SU-DHL-6 (cell line): ENCODE measurements around the gene IFNG.

Experiments used
- H2AFZ ChIP-seq: fragments of 200-600 bp; sonication (generic); 2 replicates; pipeline ENCODE4 v1.6.1; 2014; ENCODE audit warnings: low read depth, mild to moderate bottlenecking, moderate library complexity, mixed read lengths, antibody characterized with exemption, low read length; ENCODE audit not compliant: severe bottlenecking
- H3F3A ChIP-seq: fragments of 200-600 bp; shearing (Covaris generic); 2 replicates; pipeline ENCODE4 v1.6.0; 2016; ENCODE audit warnings: antibody characterized with exemption, mild to moderate bottlenecking; ENCODE audit not compliant: insufficient read depth
- H3K27ac ChIP-seq: fragments of 200-600 bp; sonication (generic); 2 replicates; pipeline ENCODE4 v1.5.1; 2016; ENCODE audit warnings: low read depth, mild to moderate bottlenecking, low read length, moderate library complexity, mixed read lengths
- H3K27me3 ChIP-seq: fragments of 200-600 bp; sonication (generic), shearing (Covaris generic); 2 replicates; pipeline ENCODE4 v1.6.0; 2014; ENCODE audit warnings: mild to moderate bottlenecking, low read length
- H3K36me3 ChIP-seq: fragments of 200-600 bp; sonication (generic); 2 replicates; pipeline ENCODE4 v1.6.1; 2014; ENCODE audit warnings: mild to moderate bottlenecking, low read length, mixed read lengths
- H3K4me2 ChIP-seq: fragments of 300-600, 200-600 bp; shearing (Covaris generic), sonication (generic); 2 replicates; pipeline ENCODE4 v1.6.0; 2014; ENCODE audit warnings: low read length, low read depth, mild to moderate bottlenecking; ENCODE audit not compliant: poor library complexity, severe bottlenecking
- H3K4me3 ChIP-seq: fragments of 200-600 bp; sonication (generic); 2 replicates; pipeline ENCODE4 v1.5.1; 2014; ENCODE audit warnings: antibody characterized with exemption, low read length, mild to moderate bottlenecking, mixed read lengths; ENCODE audit not compliant: insufficient read depth, poor library complexity, severe bottlenecking
- H3K79me2 ChIP-seq: fragments of 200-600 bp; sonication (generic); 2 replicates; pipeline ENCODE4 v1.6.1; 2014; ENCODE audit warnings: mild to moderate bottlenecking, low read length, moderate library complexity; ENCODE audit not compliant: insufficient read depth
- H3K9ac ChIP-seq: fragments of 200-600 bp; sonication (generic); 2 replicates; pipeline ENCODE4 v1.7.0; 2014; ENCODE audit warnings: mild to moderate bottlenecking, low read length
- H3K9me2 ChIP-seq: fragments of 200-600 bp; sonication (generic); replicated peaks from 2 replicates; pipeline ENCODE4 v1.6.1; 2014; ENCODE audit warnings: low read length; ENCODE audit not compliant: insufficient read depth
- H3K9me3 ChIP-seq: fragments of 200-600 bp; sonication (generic); 2 replicates; pipeline ENCODE4 v1.6.1; 2014; ENCODE audit warnings: low read length, mixed read lengths; ENCODE audit not compliant: insufficient read depth
- H4K20me1 ChIP-seq: fragments of 200-600 bp; sonication (generic); 2 replicates; pipeline ENCODE4 v1.6.1; 2014; ENCODE audit warnings: low read depth, mild to moderate bottlenecking, antibody characterized with exemption, low read length, moderate library complexity, mixed read lengths
- CTCF ChIP-seq: fragments of 200-600 bp; sonication (generic); IDR thresholded peaks from one replicate; pipeline ENCODE4 v1.5.1; 2017; ENCODE audit warnings: antibody characterized with exemption, mild to moderate bottlenecking, low read length, moderate library complexity; ENCODE audit not compliant: insufficient read depth, poor library complexity, severe bottlenecking
- EZH2phosphoT487 ChIP-seq: fragments of 200-600 bp; sonication (generic), shearing (Covaris generic); conservative IDR thresholded peaks from 2 replicates; pipeline ENCODE4 v1.6.1; 2018; ENCODE audit warnings: mild to moderate bottlenecking, antibody characterized with exemption, low read length, moderate library complexity, mixed read lengths

The IFNG gene

GRCh38 chr12:68180792-68181744 lies 21.5 kb upstream of the IFNG start:
- Histone ChIP-seq H3K9ac (no peak overlapping the region), H3K9me2 (no peaks in the 10 kb centered on the region), H2AFZ (no peak overlapping the region)

GRCh38 chr12:68178774-68179439 lies 19.4 kb upstream of the IFNG start:
- Histone ChIP-seq H2AFZ (no peak overlapping the region), H3K27ac (no peak overlapping the region), H3K4me2 (no peak overlapping the region), H3K9ac (no peak overlapping the region), H3F3A (no peaks in the 10 kb centered on the region), H4K20me1 (no peaks in the 10 kb centered on the region), H3K27me3 (no peaks in the 10 kb centered on the region), H3K9me2 (no peaks in the 10 kb centered on the region), H3K4me3 (no peak overlapping the region), H3K9me3 (no peaks in the 10 kb centered on the region), H3K36me3 (no peaks in the 10 kb centered on the region), H3K79me2 (no peaks in the 10 kb centered on the region)
- no peak for TF ChIP-seq CTCF
- no peak for TF ChIP-seq EZH2phosphoT487

More at GRCh38 chr12:68180792-68181744, 21.5 kb upstream of the IFNG start:
- H3K79me2 ChIP-seq = no peaks in the 10 kb centered on the region
- no peaks in the 10 kb centered on the region for H3K27me3 ChIP-seq
- H3K27ac ChIP-seq = no peak overlapping the region
- no peak overlapping the region for H3K4me2 ChIP-seq
- no peaks in the 10 kb centered on the region for H3K9me3 ChIP-seq
- no peaks in the 10 kb centered on the region for H3K36me3 ChIP-seq
- no peak for TF ChIP-seq CTCF
- no peaks in the 10 kb centered on the region for H4K20me1 ChIP-seq
- H3F3A ChIP-seq = no peaks in the 10 kb centered on the region
- no peak overlapping the region for H3K4me3 ChIP-seq

DNA sequence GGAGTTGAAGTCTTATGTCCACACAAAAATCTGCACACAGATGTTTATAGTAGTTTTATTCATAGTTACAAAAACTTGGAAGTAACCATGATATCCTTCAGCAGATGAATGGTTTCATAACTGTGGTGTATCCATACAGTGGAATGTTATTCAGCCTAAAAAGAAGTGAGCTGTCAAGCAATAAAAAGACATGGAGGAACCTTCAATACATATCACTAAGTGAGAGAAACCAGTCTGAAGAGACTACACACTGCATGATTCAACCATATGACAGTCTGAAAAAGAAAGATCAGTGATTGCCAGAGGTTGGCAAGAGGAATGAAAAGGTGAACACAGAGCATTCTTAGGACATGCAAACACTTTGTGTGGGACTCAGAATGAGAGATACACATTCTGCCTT lies 18.6 kb upstream of the IFNG start:
- Histone ChIP-seq H3K36me3 (no peaks in the 10 kb centered on the region), H2AFZ (no peak overlapping the region), H3K9me2 (no peaks in the 10 kb centered on the region), H3K4me2 (no peak overlapping the region), H3K4me3 (no peak overlapping the region), H3K27me3 (no peaks in the 10 kb centered on the region), H3K9ac (no peak overlapping the region), H3K27ac (no peak overlapping the region), H3F3A (no peaks in the 10 kb centered on the region), H4K20me1 (no peaks in the 10 kb centered on the region), H3K9me3 (no peaks in the 10 kb centered on the region), H3K79me2 (no peaks in the 10 kb centered on the region)
- TF ChIP-seq CTCF (no peak), EZH2phosphoT487 (no peak)
